DND-41 (cell line): ENCODE measurements around the gene FLNB.

Experiments
- EZH2 ChIP-seq: IDR thresholded peaks from 3 replicates; pipeline ENCODE4 v1.6.1; 2012; ENCODE audit warnings: borderline replicate concordance, low read depth, mild to moderate bottlenecking, moderate library complexity, low read length, inconsistent platforms; ENCODE audit not compliant: severe bottlenecking
- TF ChIP-seq, protein P1 (sequence below): IDR thresholded peaks from 2 replicates; pipeline ENCODE4 v1.5.1; 2012; ENCODE audit warnings: borderline replicate concordance, low read length, moderate library complexity, mild to moderate bottlenecking; ENCODE audit not compliant: poor library complexity, severe bottlenecking; ENCODE audit errors: extremely low read depth

DNA sequence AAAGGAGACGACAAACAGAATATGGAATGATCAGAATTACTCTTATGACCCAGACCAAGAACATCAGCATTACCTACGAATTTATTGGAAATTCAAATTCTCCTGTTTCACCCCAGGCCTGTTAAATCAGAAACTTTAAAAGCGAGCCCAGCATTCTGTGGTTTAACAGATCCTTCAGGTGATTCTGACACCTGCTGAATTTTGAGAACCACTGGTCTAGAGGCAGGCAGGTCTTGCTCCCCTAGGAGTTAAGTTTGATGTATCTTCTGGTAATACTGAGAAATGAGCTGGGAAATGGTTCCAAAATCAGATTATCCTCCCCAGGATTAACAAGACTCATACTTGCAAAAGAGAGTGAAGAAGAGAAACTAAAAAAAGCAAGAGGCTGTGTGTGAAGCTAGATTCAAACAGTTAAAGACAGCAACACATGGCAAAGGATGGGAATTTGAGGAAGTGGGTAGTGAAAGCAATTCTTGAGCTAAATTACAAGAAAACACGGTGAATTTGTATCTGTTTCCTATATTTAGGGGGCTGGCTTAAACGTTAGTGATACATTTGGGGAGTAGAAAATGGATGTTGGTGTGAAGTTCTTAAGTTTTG, 66.0 kb downstream of the FLNB start:
- TF ChIP-seq EZH2: no peak
- TF ChIP-seq, protein P1, sequence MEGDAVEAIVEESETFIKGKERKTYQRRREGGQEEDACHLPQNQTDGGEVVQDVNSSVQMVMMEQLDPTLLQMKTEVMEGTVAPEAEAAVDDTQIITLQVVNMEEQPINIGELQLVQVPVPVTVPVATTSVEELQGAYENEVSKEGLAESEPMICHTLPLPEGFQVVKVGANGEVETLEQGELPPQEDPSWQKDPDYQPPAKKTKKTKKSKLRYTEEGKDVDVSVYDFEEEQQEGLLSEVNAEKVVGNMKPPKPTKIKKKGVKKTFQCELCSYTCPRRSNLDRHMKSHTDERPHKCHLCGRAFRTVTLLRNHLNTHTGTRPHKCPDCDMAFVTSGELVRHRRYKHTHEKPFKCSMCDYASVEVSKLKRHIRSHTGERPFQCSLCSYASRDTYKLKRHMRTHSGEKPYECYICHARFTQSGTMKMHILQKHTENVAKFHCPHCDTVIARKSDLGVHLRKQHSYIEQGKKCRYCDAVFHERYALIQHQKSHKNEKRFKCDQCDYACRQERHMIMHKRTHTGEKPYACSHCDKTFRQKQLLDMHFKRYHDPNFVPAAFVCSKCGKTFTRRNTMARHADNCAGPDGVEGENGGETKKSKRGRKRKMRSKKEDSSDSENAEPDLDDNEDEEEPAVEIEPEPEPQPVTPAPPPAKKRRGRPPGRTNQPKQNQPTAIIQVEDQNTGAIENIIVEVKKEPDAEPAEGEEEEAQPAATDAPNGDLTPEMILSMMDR: no peak
